Stimulated activated CD8-positive, alpha-beta memory T cell treated with anti-CD3 and anti-CD28 coated beads, Interleukin-7, amount 100 ng/mL, for 24 hours (primary cell): ENCODE measurements around the gene TEDC2.

ENCODE experiments used
- DNase-seq: peaks from one replicate; pipeline ENCODE4 v3.0.0-alpha.2; 2020; ENCODE audit warnings: low read depth

The TEDC2 gene

GRCh38 chr16:2466667-2467527 lies 7.0 kb downstream of the TEDC2 start:
- no peak for DNase-seq

- DNase-seq: no peak
Measured at GRCh38 chr16:2467528-2468232, 7.8 kb downstream of the TEDC2 start.

- DNase-seq: no peak
Measured at GRCh38 chr16:2468233-2468724, 8.4 kb downstream of the TEDC2 start.

- no peak for DNase-seq
Measured at GRCh38 chr16:2468725-2469398, 9.0 kb downstream of the TEDC2 start.

GRCh38 chr16:2469399-2470233 lies 9.7 kb downstream of the TEDC2 start:
- DNase-seq: no peak

GRCh38 chr16:2470234-2470601 lies 10.3 kb downstream of the TEDC2 start:
- no peak for DNase-seq

GRCh38 chr16:2470603-2471015 lies 10.7 kb downstream of the TEDC2 start:
- no peak for DNase-seq

- DNase-seq: no peak
Measured at GRCh38 chr16:2471016-2471652, 11.2 kb downstream of the TEDC2 start, which contains the start of gene NTN3. Gene NTN3 (plus strand): TSS chr16:2471297. CDS start chr16:2471702, 405 bp downstream.

- DNase-seq: no peak
Measured at GRCh38 chr16:2471653-2472487, 12.0 kb downstream of the TEDC2 start.

- DNase-seq: no peak
Measured at GRCh38 chr16:2472488-2472864, 12.6 kb downstream of the TEDC2 start.

GRCh38 chr16:2472885-2473445 lies 13.1 kb downstream of the TEDC2 start:
- DNase-seq: no peak

- no peak for DNase-seq
Measured at GRCh38 chr16:2473446-2473926, 13.6 kb downstream of the TEDC2 start.

GRCh38 chr16:2473999-2474876 lies 14.3 kb downstream of the TEDC2 start:
- no peak for DNase-seq

- peak; percentile 66 for DNase-seq
Measured at GRCh38 chr16:2474877-2475412, 15.0 kb downstream of the TEDC2 start, which contains the start of gene TBC1D24. Gene TBC1D24 (plus strand): TSS chr16:2475127. CDS start chr16:2496149, 21,022 bp downstream.

- no peak for DNase-seq
Measured at GRCh38 chr16:2475413-2476344, 15.8 kb downstream of the TEDC2 start.

GRCh38 chr16:2476345-2476720 lies 16.4 kb downstream of the TEDC2 start:
- DNase-seq: no peak

- DNase-seq: no peak
Measured at GRCh38 chr16:2476741-2477140, 16.8 kb downstream of the TEDC2 start.
